HG03354 (cell line): ENCODE measurements around the gene GBX2.

Experiments used
- ATAC-seq: cut with Tn5 transposase; IDR thresholded peaks from one replicate; pipeline ENCODE4 v1.9.1; 2021; ENCODE audit warnings: mild to moderate bottlenecking; ENCODE audit not compliant: unreplicated experiment, poor library complexity, severe bottlenecking

The GBX2 gene

GRCh38 chr2:236168110-236169080 lies at the start of gene GBX2:
GBX2 (minus strand) TSS chr2:236168386; CDS start chr2:236167971, 415 bp downstream.
- no peak for ATAC-seq

GRCh38 chr2:236217926-236218325 lies 49.7 kb upstream of the GBX2 start:
- no peak for ATAC-seq

DNA sequence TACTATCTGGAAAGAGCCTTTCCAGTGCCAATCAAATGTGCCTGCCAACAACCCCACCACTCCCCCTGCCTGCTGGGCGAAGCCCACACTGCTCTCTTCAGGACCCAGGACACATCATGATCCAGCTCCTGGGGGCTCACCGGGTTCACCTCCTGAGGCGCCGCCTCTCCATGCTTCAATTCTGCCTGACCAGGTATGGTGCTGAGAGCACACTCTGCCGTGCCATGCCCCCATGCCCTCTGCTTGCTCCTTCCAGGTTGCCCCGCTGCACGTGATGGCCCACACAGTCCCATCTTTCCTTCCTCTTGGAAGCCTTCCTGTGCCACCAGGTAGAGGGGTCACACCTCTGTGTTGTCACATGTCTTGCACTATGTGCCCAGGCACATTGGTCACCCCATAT lies 48.5 kb upstream of the GBX2 start:
- no peak for ATAC-seq

DNA sequence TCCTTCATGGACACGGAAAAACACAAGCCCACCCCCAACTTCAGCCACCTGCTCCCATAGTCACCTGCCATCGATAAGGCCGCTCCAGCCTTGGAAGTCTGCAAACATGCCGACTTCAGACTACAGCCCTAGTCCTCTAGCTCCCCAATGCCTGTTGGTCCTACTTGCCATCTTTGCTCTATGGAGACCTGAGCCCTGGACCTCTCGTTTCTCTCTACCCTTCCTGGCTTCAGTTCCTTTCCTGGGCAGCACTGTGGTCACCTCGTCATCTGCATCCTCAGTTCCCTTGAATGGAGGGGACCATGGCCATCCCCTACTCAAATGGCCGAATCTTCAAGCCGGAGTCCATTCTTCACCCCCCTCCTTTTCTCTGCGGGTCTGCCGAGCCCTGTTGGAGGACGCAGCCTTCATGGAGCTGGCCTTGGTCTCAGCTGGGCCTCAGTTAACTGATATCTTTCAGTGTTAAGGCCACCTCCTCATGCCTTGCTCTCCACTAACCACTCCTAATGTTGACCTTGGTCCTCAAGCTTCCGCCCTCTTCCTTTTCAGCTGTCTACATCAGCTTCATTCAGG lies 47.7 kb upstream of the GBX2 start:
- ATAC-seq, result no peak

- no peak for ATAC-seq
These were observed 47.0 kb upstream of the GBX2 start for GRCh38 chr2:236215196-236215595.

GRCh38 chr2:236214376-236214995 lies 46.3 kb upstream of the GBX2 start:
- no peak for ATAC-seq

- no peak for ATAC-seq
These were observed 43.1 kb upstream of the GBX2 start for GRCh38 chr2:236211296-236211695.

GRCh38 chr2:236210536-236210935 lies 42.4 kb upstream of the GBX2 start:
- no peak for ATAC-seq

DNA sequence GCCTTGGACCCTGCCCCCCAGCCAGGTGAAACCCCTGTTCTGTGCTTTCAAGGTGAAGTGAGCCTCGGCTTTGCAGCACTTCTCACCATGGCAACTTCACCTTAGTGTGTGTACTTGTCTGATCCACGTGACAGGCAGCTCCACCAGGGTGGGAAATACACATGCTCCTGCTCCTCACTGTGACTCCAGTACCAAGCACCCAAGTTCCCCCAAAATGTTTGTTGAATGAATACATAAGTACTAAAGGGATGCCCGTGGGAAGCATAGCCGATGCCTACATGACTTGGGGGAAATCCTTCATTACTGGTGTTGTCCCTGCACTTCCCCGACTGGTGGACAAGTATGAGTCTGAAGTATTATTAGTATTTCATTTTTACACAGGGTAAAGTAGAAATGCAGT lies 41.8 kb upstream of the GBX2 start:
- ATAC-seq, result no peak

GRCh38 chr2:236209535-236209934 lies 41.3 kb upstream of the GBX2 start:
- no peak for ATAC-seq

DNA sequence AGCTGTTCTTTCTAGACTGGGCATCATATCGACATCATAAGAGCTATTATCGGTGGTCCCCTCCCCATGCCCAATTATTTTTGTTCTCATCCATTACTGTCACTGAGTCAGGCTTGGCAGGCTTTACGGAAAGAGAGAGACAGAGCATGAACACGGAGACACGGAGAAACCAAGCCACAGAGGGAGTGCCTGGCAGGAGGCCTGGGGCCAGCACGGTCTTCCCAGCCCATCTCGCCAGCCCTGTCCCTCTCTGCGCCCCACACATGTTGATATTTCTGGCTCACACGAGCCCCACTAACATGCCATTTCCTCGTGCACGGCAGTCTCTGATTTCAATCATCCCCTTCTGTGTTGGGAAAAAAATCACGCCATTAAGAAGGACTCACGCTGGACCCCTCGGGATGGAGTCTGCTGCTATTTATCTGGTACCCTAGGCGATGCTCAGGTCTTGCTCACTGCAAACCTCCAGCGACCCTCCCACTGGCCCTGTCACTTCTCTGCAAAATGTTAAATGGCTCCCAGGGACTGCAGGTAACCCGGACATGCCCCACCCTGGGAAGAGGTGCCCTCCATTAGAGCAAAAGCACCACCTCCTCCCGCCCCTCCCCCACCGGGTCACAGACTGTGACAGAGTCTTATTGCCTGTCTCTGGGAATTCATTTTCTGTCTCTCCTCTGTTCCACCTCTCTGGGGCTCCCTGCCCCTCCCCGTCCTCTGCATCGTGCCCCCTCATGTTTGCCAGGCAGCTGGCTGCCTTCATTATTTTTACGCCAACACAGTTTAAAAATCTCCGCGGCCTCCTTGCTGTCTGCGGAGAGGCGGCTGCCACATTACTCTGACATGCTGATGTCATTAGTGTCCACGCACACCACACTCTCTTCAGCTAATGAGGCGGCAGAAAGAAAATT lies 40.1 kb upstream of the GBX2 start:
- ATAC-seq, result no peak

- ATAC-seq, result no peak
These were observed 39.3 kb upstream of the GBX2 start for GRCh38 chr2:236207472-236207871.

DNA sequence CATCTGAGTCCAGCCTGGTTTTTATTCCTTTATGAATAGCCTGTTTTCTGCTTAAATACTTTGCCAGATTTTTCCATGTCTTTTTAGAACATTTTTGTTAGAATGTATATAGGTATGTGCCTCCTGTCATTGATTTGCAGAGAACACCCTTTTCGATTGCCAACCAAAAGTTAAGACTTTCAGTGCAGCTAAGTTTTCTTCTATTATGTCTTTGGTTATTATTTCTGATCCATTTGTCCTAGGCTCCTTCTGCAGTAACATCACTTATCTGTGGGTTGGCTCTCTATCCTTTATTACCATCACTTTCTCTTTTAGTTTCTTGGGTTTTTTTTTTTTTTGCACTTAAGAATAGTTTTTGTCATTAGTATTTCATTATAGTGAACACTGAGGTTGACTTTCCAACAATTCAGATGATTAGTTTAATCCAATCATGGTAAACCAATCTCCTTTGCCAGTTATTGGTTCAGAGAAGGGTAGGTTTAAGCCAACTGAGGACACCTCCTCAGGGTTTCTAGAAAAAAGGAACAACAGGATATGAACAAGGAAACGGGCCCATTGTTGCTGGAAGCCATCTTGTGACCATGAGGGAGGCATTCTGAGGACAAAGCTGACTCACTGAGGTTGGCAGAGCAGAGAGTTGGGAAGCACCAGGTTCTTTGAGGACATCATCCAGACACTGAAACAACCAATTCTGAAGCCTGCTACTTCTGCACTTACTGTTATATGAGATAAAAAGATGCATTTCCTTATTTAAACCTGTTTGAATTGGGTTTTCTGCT lies 37.9 kb upstream of the GBX2 start:
- ATAC-seq, result no peak

- no peak for ATAC-seq
These were observed 36.8 kb upstream of the GBX2 start for GRCh38 chr2:236204953-236205352.

- ATAC-seq, result no peak
These were observed 32.2 kb upstream of the GBX2 start for GRCh38 chr2:236200378-236200777.

GRCh38 chr2:236196366-236196765 lies 28.2 kb upstream of the GBX2 start:
- ATAC-seq, result no peak

DNA sequence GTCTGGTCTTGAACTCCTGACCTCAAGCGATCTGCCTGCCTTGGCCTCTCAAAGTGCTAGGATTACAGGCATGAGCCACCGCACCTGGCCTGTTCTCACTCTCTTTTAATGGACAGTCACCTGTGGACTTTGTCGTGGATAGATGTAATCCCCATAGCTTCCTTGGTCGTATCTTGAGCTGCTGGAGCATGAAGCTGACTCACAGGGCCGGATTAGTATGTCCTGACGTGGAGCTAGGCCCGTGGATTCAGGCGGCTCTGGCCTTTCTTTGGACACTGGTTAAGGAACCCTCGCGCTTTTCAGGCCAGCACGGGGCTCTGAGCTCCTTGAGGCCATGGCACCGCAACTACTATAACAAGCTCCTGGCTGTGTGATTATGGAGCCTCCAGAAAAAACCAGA lies 27.5 kb upstream of the GBX2 start:
- ATAC-seq, result no peak

DNA sequence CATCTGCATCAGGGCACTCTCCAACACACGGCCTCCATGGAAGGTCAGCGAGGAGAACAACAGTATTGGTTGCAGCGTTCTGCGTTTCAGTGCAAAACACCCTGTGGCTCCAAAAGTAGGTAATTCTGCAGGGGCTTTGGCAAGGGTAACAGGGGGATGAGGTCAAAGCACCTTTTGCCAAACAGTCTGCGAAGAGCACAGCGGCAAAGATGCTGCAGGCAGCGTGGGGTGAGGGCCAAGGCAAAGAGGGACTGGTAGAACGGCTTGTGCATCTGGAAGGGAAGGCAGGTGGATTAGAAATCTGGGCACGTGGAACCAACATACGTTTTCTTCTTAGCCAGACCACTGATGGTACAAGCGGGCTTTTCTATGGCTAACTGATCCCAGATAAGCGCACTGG lies 26.6 kb upstream of the GBX2 start:
- ATAC-seq, result no peak

DNA sequence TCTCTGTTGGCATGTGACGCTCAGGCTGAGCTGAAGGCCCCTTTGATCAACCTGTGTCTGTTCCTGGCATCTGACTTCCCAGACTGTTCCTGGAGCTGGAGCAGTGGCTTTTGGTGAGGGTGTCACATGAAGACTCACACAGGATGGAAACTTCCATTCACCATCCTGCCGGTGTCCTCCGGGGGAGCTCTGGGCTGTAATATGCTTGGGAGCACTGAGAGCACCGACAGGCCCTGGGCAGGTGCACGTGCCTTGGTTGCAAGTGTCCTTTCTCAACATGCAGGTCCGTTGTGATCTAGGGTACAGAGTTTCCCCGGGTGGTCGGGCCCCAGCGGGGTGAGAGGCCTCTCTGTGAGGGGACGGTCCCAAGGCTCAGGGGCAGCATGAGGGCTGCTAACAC lies 24.8 kb upstream of the GBX2 start:
- no peak for ATAC-seq
